Chondrocyte (in vitro differentiated cells): ENCODE results near the gene RPH3AL. TPM values are rescaled to one million over a fixed set of nuclear protein-coding genes. Genes with fewer than 3 reads are reported as not detected.

ENCODE experiments used
- DNase-seq: peaks from one replicate; pipeline ENCODE4 v3.0.0; 2021; ENCODE audit warnings: mixed read lengths, low spot score
- H3K27ac Mint-ChIP-seq: one replicate; pipeline ENCODE4 v1.8.0; 2021; ENCODE audit warnings: mild to moderate bottlenecking, moderate library complexity, mixed read lengths; ENCODE audit not compliant: unreplicated experiment
- H3K27me3 Mint-ChIP-seq: 2 replicates; pipeline ENCODE4 v1.8.0; 2021; ENCODE audit warnings: low read depth, mixed read lengths
- H3K36me3 Mint-ChIP-seq: 2 replicates; pipeline ENCODE4 v1.8.0; 2021; ENCODE audit warnings: low read depth, mixed read lengths
- H3K4me1 Mint-ChIP-seq: 2 replicates; pipeline ENCODE4 v1.8.0; 2021; ENCODE audit warnings: low read depth, mild to moderate bottlenecking, mixed read lengths
- H3K4me3 Mint-ChIP-seq: one replicate; pipeline ENCODE4 v1.8.0; 2021; ENCODE audit warnings: mild to moderate bottlenecking, moderate library complexity, mixed read lengths; ENCODE audit not compliant: unreplicated experiment
- H3K9me3 Mint-ChIP-seq: 2 replicates; pipeline ENCODE4 v1.8.0; 2021; ENCODE audit warnings: low read depth, mixed read lengths
- CTCF ChIP-seq: fragments of 200-600 bp; sonication (generic); IDR thresholded peaks from 2 replicates; pipeline ENCODE4 v1.5.0; 2021; ENCODE audit warnings: antibody characterized with exemption, mild to moderate bottlenecking, moderate library complexity
- long read RNA-seq: library from polyadenylated mRNA; stranded (forward); transcript quantifications from one replicate; pipeline ENCODE4 v2.0.0, GENCODE V29; 2021
- total RNA-seq: library from RNA; stranded (reverse); gene quantifications from 3 replicates; pipeline ENCODE4 v1.2.1, GENCODE V29; 2021

RPH3AL gene, protein sequence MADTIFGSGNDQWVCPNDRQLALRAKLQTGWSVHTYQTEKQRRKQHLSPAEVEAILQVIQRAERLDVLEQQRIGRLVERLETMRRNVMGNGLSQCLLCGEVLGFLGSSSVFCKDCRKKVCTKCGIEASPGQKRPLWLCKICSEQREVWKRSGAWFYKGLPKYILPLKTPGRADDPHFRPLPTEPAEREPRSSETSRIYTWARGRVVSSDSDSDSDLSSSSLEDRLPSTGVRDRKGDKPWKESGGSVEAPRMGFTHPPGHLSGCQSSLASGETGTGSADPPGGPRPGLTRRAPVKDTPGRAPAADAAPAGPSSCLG
- total RNA-seq: 3.4 to 4.1 TPM (median 4.0 TPM) in 3 replicates
- long read RNA-seq, partial matches to known transcripts: 0 of 5 reads
- long read RNA-seq, other reads (novel, unspliced or antisense): 4 of 5 reads

- no peaks in the 10 kb centered on the region for H3K9me3 Mint-ChIP-seq
- H3K4me3 Mint-ChIP-seq: peak within 1 kb of the TSS; percentile 60
- DNase-seq: no peak
- peak within 1 kb of the TSS; percentile 87 for H3K27ac Mint-ChIP-seq
- peaks cover 40% of the 10 kb centered on the region for H3K4me1 Mint-ChIP-seq
- no peak for TF ChIP-seq CTCF
- no peaks in the 10 kb centered on the region for H3K27me3 Mint-ChIP-seq
- H3K36me3 Mint-ChIP-seq: no peaks in the 10 kb centered on the region
Measured at GRCh38 chr17:352421-353212, at the start of gene RPH3AL. RPH3AL (minus strand) TSS chr17:352807; CDS start chr17:327543, 25,264 bp downstream.

DNA sequence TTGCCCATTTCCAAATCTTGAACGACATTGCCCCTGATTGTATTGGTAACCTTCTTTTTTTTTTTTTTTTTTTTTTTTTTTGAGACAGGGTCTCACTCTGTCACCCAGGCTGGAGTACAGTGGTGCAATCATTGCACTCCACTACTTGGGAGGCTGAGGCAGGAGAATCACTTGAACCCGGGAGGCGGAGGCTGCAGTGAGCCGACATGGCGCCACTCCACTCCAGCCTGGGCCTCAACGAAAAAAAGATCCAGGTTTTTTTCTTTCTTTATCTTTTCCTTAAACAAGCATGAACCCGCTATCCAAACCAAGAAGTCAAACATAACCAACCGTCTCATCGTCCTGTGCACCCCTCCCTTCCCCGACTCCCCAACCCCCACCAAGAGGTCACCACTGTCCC is 47.6 kb upstream of the RPH3AL start:
- Mint-ChIP-seq H3K27me3 (no peaks in the 10 kb centered on the region), H3K36me3 (peaks cover 2% of the 10 kb centered on the region), H3K4me1 (no peaks in the 10 kb centered on the region), H3K9me3 (no peaks in the 10 kb centered on the region), H3K4me3 (no peak overlapping the region), H3K27ac (no peak overlapping the region)
- no peak for DNase-seq
- no peak for TF ChIP-seq CTCF

GRCh38 chr17:396788-397187 is 44.2 kb upstream of the RPH3AL start:
- no peak for DNase-seq
- Mint-ChIP-seq H3K4me1 (no peaks in the 10 kb centered on the region), H3K27me3 (no peaks in the 10 kb centered on the region), H3K9me3 (no peaks in the 10 kb centered on the region), H3K27ac (no peak overlapping the region), H3K36me3 (no peaks in the 10 kb centered on the region), H3K4me3 (no peak overlapping the region)
- no peak for TF ChIP-seq CTCF

- Mint-ChIP-seq H3K9me3 (no peaks in the 10 kb centered on the region), H3K36me3 (no peaks in the 10 kb centered on the region), H3K4me3 (no peak overlapping the region), H3K27me3 (no peaks in the 10 kb centered on the region), H3K27ac (no peak overlapping the region), H3K4me1 (no peaks in the 10 kb centered on the region)
- no peak for DNase-seq
- TF ChIP-seq CTCF: no peak
Measured at GRCh38 chr17:395974-396373, 43.4 kb upstream of the RPH3AL start.

- Mint-ChIP-seq H3K4me1 (no peaks in the 10 kb centered on the region), H3K9me3 (no peaks in the 10 kb centered on the region), H3K27me3 (no peaks in the 10 kb centered on the region), H3K27ac (no peak overlapping the region), H3K4me3 (no peak overlapping the region), H3K36me3 (no peaks in the 10 kb centered on the region)
- no peak for TF ChIP-seq CTCF
- DNase-seq: peak; percentile 0
Measured at GRCh38 chr17:395179-395578, 42.6 kb upstream of the RPH3AL start.
